ENCODE measurements around the gene CMC4. TPM values are rescaled to one million over a fixed set of nuclear protein-coding genes. Genes with fewer than 3 reads are reported as not detected.

The CMC4 gene
- total and polyA plus RNA-seq, 3 donors from 2014 or later = 8.5 to 29.8 (median 25.4) TPM

DNA sequence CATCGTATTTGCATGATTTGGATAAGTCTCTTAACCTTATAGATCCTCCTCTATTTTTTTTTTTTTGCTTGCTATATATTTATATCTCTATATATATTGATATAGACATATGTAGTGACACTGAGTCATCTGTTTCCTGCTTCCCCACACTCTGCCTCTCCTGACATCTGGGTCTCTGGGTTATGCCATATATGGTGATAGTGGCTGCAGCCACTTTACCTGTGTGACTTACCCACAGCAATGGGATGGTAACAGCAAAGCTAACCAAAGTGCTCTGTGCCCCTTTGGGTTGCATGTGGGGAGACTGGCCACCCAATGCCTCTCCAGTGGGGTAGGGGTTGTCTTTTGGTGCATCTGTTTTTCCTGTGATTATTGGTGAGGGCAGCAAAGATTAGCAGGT lies 14.5 kb downstream of the CMC4 start:
- Histone ChIP-seq H3K27ac (no peak overlapping the region), H3K36me3 (ENCODE audit: low read depth, missing control alignments) (no peaks in the 10 kb centered on the region), H3K27me3 (no peaks in the 10 kb centered on the region), H3K4me3 (no peak overlapping the region), H3K4me1 (no peaks in the 10 kb centered on the region), H3K9me3 (no peaks in the 10 kb centered on the region)
- intact Hi-C loops (cut with DNase I; ENCODE audit: low total_unique reads) = no loop called here
- WGBS, 2 donors = 82 to 96% methylated on average over 1 of the region's 1 CpG
- no peak for TF ChIP-seq POLR2A (IDR thresholded peaks at IDR 0.05)
- TF ChIP-seq, protein P1, sequence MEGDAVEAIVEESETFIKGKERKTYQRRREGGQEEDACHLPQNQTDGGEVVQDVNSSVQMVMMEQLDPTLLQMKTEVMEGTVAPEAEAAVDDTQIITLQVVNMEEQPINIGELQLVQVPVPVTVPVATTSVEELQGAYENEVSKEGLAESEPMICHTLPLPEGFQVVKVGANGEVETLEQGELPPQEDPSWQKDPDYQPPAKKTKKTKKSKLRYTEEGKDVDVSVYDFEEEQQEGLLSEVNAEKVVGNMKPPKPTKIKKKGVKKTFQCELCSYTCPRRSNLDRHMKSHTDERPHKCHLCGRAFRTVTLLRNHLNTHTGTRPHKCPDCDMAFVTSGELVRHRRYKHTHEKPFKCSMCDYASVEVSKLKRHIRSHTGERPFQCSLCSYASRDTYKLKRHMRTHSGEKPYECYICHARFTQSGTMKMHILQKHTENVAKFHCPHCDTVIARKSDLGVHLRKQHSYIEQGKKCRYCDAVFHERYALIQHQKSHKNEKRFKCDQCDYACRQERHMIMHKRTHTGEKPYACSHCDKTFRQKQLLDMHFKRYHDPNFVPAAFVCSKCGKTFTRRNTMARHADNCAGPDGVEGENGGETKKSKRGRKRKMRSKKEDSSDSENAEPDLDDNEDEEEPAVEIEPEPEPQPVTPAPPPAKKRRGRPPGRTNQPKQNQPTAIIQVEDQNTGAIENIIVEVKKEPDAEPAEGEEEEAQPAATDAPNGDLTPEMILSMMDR (IDR thresholded peaks at IDR 0.05) = no peak
- no peak for DNase-seq

DNA sequence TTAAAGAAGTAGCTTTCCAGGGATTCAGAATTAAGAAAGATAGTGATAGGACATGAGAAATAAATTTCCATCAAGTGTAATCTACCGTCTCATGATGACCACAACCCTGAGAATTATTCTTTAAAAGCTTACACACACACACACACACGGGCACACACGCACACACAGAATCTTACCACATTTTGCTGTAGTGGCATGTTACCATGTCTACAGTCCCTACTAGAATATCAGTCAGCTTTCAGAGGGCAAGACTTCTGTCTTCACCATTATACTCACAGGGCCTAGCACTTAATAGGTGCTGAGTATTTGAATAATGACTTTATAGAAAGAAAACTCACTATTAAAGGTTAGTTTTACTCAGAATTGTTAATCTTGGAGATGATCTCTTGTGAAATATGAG lies 15.4 kb downstream of the CMC4 start:
- Histone ChIP-seq H3K36me3 (ENCODE audit: low read depth, missing control alignments) (no peaks in the 10 kb centered on the region), H3K4me3 (no peak overlapping the region), H3K27ac (no peak overlapping the region), H3K4me1 (no peaks in the 10 kb centered on the region), H3K9me3 (no peaks in the 10 kb centered on the region), H3K27me3 (no peaks in the 10 kb centered on the region)
- 91 to 97% methylated on average over 3 of the region's 3 CpGs for WGBS, 2 donors
- no peak for DNase-seq
- no peak for TF ChIP-seq POLR2A (IDR thresholded peaks at IDR 0.05)
- TF ChIP-seq, protein P1 (IDR thresholded peaks at IDR 0.05) = no peak
- intact Hi-C loops (cut with DNase I; ENCODE audit: low total_unique reads) = no loop called here

DNA sequence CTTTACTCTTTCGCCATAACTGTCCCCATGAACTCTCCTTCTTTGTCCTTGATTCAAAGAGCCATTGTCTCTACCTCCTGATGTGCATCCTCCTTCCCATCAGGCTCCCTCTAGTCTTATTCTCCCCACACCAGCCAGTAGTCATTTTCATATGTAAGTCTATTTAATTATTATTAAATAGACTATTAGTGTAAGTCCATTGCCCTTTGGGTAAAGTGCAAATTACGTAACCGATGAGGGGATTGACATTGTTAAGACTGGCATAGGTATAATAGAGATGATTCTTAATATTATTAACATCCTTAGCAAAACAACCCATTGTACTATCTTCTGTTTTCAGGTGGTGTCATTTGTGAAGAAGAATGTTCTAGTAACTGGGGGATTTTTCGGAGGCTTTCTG lies 16.7 kb downstream of the CMC4 start:
- intact Hi-C loops (cut with DNase I; ENCODE audit: low total_unique reads) = no loop called here
- H3K36me3 ChIP-seq (ENCODE audit: low read depth, missing control alignments) = no peaks in the 10 kb centered on the region
- no peak for TF ChIP-seq POLR2A (IDR thresholded peaks at IDR 0.05)
- TF ChIP-seq, protein P1 (IDR thresholded peaks at IDR 0.05) = no peak
- no peak overlapping the region for H3K4me3 ChIP-seq
- no peak for DNase-seq
- WGBS, 2 donors = 85 to 88% methylated on average over 4 of the region's 4 CpGs
- H3K27ac ChIP-seq = no peak overlapping the region
- no peaks in the 10 kb centered on the region for H3K27me3 ChIP-seq
- no peaks in the 10 kb centered on the region for H3K4me1 ChIP-seq
- no peaks in the 10 kb centered on the region for H3K9me3 ChIP-seq

DNA sequence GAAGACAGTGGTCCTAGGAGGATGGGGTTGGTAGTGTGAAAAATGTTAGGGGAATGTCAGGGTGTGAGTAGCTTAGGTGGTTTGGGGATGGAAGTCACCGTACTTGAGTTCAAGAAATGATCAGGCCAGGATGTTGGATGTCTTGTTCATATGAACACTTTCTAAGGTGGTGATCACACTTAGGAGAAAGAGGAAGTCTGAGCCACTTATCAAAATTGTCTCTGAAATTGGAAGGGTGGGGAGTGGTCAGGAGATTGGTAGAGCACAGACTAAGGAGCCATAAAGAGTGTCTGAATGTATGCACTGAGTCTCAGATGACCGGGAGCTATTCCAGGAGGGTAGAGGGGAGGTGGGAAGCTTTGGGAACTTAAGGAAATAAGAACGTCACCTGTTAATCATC lies 17.3 kb downstream of the CMC4 start:
- H3K4me3 ChIP-seq = no peak overlapping the region
- WGBS, 2 donors = 93 to 96% methylated on average over 3 of the region's 3 CpGs
- DNase-seq = no peak
- no peaks in the 10 kb centered on the region for H3K36me3 ChIP-seq (ENCODE audit: low read depth, missing control alignments)
- no peaks in the 10 kb centered on the region for H3K9me3 ChIP-seq
- intact Hi-C loops (cut with DNase I; ENCODE audit: low total_unique reads) = no loop called here
- no peaks in the 10 kb centered on the region for H3K4me1 ChIP-seq
- H3K27ac ChIP-seq = no peak overlapping the region
- TF ChIP-seq POLR2A (IDR thresholded peaks at IDR 0.05) = no peak
- TF ChIP-seq, protein P1 (IDR thresholded peaks at IDR 0.05) = no peak
- no peaks in the 10 kb centered on the region for H3K27me3 ChIP-seq

DNA sequence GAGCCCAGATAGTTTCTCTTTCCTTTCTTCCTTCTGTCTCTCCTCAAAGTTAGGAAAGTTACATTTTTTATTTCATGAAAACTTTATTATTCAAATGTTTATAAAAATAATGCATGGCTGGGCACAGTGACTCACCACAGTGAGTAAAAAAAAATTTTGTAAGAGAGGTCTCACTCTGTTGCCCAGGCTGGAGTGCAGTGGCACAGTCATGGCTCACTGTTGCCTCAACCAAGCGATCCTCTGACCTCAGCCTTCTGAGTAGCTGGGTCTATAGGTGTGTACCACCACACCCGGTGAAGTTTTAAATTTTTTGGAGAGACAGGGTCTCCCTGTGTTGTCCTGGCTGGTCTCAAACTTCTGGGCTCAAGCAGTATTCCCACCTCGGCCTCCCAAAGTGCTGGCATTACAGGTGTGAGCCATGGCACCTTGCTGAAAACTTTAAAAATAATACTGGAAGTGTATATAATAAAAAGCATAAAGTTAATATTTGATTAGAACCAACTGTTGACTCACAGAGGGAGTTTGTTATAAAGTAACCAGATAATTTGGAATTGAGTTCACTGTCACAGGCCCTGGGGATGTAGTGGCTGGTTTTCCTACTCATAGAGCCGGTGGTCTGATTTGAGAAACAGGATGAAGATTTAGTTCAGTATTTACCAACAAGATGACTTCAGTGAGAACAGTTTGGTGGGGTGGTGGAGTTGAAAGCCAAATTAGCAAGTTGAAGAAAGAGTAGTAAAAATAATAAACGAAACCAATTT lies 18.0 kb downstream of the CMC4 start:
- no peaks in the 10 kb centered on the region for H3K36me3 ChIP-seq (ENCODE audit: low read depth, missing control alignments)
- WGBS, 2 donors = 88 to 91% methylated on average over 4 to 5 of the region's 5 CpGs

More for the DNA sequence above, 18.0 kb downstream of the CMC4 start:
- no peak for TF ChIP-seq POLR2A (IDR thresholded peaks at IDR 0.05)
- TF ChIP-seq, protein P1 (IDR thresholded peaks at IDR 0.05) = no peak
- no peaks in the 10 kb centered on the region for H3K27me3 ChIP-seq
- intact Hi-C loops (cut with DNase I; ENCODE audit: low total_unique reads) = no loop called here
- no peak overlapping the region for H3K4me3 ChIP-seq
- no peak overlapping the region for H3K27ac ChIP-seq
- no peaks in the 10 kb centered on the region for H3K9me3 ChIP-seq
- no peaks in the 10 kb centered on the region for H3K4me1 ChIP-seq
- DNase-seq = no peak

Data from testis (tissue), 3 donors.